ENCODE data around the gene RMI2.

GRCh38 chr16:11394593-11394960 lies 49.3 kb downstream of the RMI2 start:
- TF ChIP-seq GATA3 (IDR thresholded peaks at IDR 0.05; ENCODE audit: low read depth, low read length) (no peak), GATA2 (IDR thresholded peaks at IDR 0.05; ENCODE audit: low read depth, low read length) (no peak)

Data from SH-SY5Y (cell line).